ENCODE data around the gene OR4K17. TPM values are rescaled to one million over a fixed set of nuclear protein-coding genes. Genes with fewer than 3 reads are reported as not detected.

The OR4K17 gene
- not detected in 5 replicates for total RNA-seq (2022; extraction: Qiagen RNA extraction)

GRCh38 chr14:20110438-20110837 is at the start of gene OR4K17:
Gene OR4K17 (plus strand): TSS chr14:20110739. CDS start chr14:20117500, 6,761 bp downstream.

GRCh38 chr14:20138520-20138919 is 28.0 kb downstream of the OR4K17 start, which contains the start of gene OR4N5:
Gene OR4N5 (plus strand): TSS chr14:20138820. CDS start chr14:20143736, 4,916 bp downstream.

Other genes starting within 250 kb of the OR4K17 start
- gene OR4K2, start 235.6 kb upstream of the OR4K17 start, total RNA-seq (2022; extraction: Qiagen RNA extraction) = not detected in 5 replicates
- gene OR4K5, start 190.1 kb upstream of the OR4K17 start, total RNA-seq (2022; extraction: Qiagen RNA extraction) = not detected in 5 replicates
- gene OR4K1, start 179.8 kb upstream of the OR4K17 start, total RNA-seq (2022; extraction: Qiagen RNA extraction) = not detected in 5 replicates
- not detected in 5 replicates for gene OR4K15, start 135.1 kb upstream of the OR4K17 start, total RNA-seq (2022; extraction: Qiagen RNA extraction)
- not detected in 5 replicates for gene OR4Q2, start 108.6 kb upstream of the OR4K17 start, total RNA-seq (2022; extraction: Qiagen RNA extraction)
- gene OR4K14, start 91.4 kb upstream of the OR4K17 start, total RNA-seq (2022; extraction: Qiagen RNA extraction) = not detected in 5 replicates
- gene OR4K13, start 74.7 kb upstream of the OR4K17 start, total RNA-seq (2022; extraction: Qiagen RNA extraction) = not detected in 5 replicates
- not detected in 5 replicates for gene OR4L1, start 50.7 kb upstream of the OR4K17 start, total RNA-seq (2022; extraction: Qiagen RNA extraction)
- gene OR4N5, start 28.1 kb downstream of the OR4K17 start, total RNA-seq (2022; extraction: Qiagen RNA extraction) = not detected in 5 replicates
- gene OR11G2, start 80.2 kb downstream of the OR4K17 start, total RNA-seq (2022; extraction: Qiagen RNA extraction) = not detected in 5 replicates
- gene OR11H6, start 113.0 kb downstream of the OR4K17 start, total RNA-seq (2022; extraction: Qiagen RNA extraction) = not detected in 5 replicates
- gene OR11H7, start 118.2 kb downstream of the OR4K17 start, total RNA-seq (2022; extraction: Qiagen RNA extraction) = not detected in 5 replicates
- not detected in 5 replicates for gene OR11H4, start 128.5 kb downstream of the OR4K17 start, total RNA-seq (2022; extraction: Qiagen RNA extraction)
- 15.4 to 24.7 TPM (median 18.6 TPM) in 5 replicates for gene TTC5, start 195.2 kb downstream of the OR4K17 start, total RNA-seq (2022; extraction: Qiagen RNA extraction)
- gene CCNB1IP1, start 222.5 kb downstream of the OR4K17 start, total RNA-seq (2022; extraction: Qiagen RNA extraction) = 34.9 to 47.1 TPM (median 38.8 TPM) in 5 replicates
- 18.3 to 20.7 TPM (median 20.1 TPM) in 5 replicates for gene PARP2, start 232.9 kb downstream of the OR4K17 start, total RNA-seq (2022; extraction: Qiagen RNA extraction)

All from A549 treated with dexamethasone at 1 μM for 4 hours (cell line).